CD14-positive monocyte (primary cell): ENCODE measurements around the gene PKDREJ. TPM values are rescaled to one million over a fixed set of nuclear protein-coding genes. Genes with fewer than 3 reads are reported as not detected.
A peak's percentile ranks its signal among the peaks of the same experiment; 100 is the strongest.

Experiments used
- DNase-seq, 3 donors: peaks; one replicate each; pipeline ENCODE4 v3.0.0-alpha.2; 2011 to 2022
- H2AFZ ChIP-seq: 2 replicates; pipeline ENCODE4 v1.6.0; 2012; ENCODE audit warnings: mild to moderate bottlenecking, low read depth, low read length, inconsistent platforms; ENCODE audit not compliant: insufficient read depth, poor library complexity, severe bottlenecking
- H3K27ac ChIP-seq, 2 donors: 1 replicate in 1 of 2; 2 replicates in 1 of 2; pipeline ENCODE4 v1.5.1; 2012 to 2013; ENCODE audit warnings: low read length in 2 of 2, control low read depth in 1 of 2, inconsistent platforms in 1 of 2, low read depth in 1 of 2, mild to moderate bottlenecking in 1 of 2
- H3K27me3 ChIP-seq, 2 donors: one replicate each; pipeline versions ENCODE4 v1.6.0 to v1.6.1; 2011 to 2013; ENCODE audit warnings: low read length in 2 of 2; ENCODE audit not compliant: control insufficient read depth in 2 of 2, insufficient read depth in 2 of 2
- H3K36me3 ChIP-seq, 2 donors: replicated peaks in 1 of 2; 1 replicate in 1 of 2; 2 replicates in 1 of 2; pipeline versions ENCODE4 v1.5.1 to v1.6.1; 2012 to 2013; ENCODE audit warnings: low read length in 2 of 2, control low read depth in 1 of 2, inconsistent platforms in 1 of 2, mild to moderate bottlenecking in 1 of 2; ENCODE audit not compliant: insufficient read depth in 2 of 2, control insufficient read depth in 1 of 2
- H3K4me1 ChIP-seq, 2 donors: 1 replicate in 1 of 2; 2 replicates in 1 of 2; pipeline versions ENCODE4 v1.5.1 to v1.6.1; 2012 to 2013; ENCODE audit warnings: low read length in 2 of 2, control low read depth in 1 of 2, inconsistent platforms in 1 of 2, mild to moderate bottlenecking in 1 of 2, moderate library complexity in 1 of 2; ENCODE audit not compliant: insufficient read depth in 2 of 2, control insufficient read depth in 1 of 2
- H3K4me2 ChIP-seq: replicated peaks from 2 replicates; pipeline ENCODE3; 2012; ENCODE audit warnings: low read length, moderate library complexity, mild to moderate bottlenecking; ENCODE audit not compliant: poor library complexity, severe bottlenecking; ENCODE audit errors: extremely low read depth
- H3K4me3 ChIP-seq, 3 experiments: fragments of 200-600 bp in 1 of 3; sonication (generic) in 1 of 3; replicated peaks in 1 of 3; 1 replicate in 2 of 3; 2 replicates in 1 of 3; pipeline ENCODE4 v1.5.1; 2011 to 2013; ENCODE audit warnings: low read length in 3 of 3, mild to moderate bottlenecking in 3 of 3, control low read depth in 2 of 3, low read depth in 2 of 3, inconsistent platforms in 1 of 3, moderate library complexity in 1 of 3
- H3K79me2 ChIP-seq: 2 replicates; pipeline ENCODE4 v1.6.0; 2012; ENCODE audit warnings: mild to moderate bottlenecking, control low read depth, inconsistent platforms, low read length, moderate library complexity; ENCODE audit not compliant: insufficient read depth
- H3K9ac ChIP-seq: 2 replicates; pipeline ENCODE4 v1.6.0; 2017; ENCODE audit warnings: low read length, mild to moderate bottlenecking; ENCODE audit not compliant: insufficient read depth, poor library complexity, severe bottlenecking
- H3K9me3 ChIP-seq, 2 donors: replicated peaks in 1 of 2; 1 replicate in 1 of 2; 2 replicates in 1 of 2; pipeline versions ENCODE4 v1.5.1 to v1.6.1; 2012 to 2013; ENCODE audit warnings: low read length in 2 of 2, control low read depth in 1 of 2; ENCODE audit not compliant: control insufficient read depth in 1 of 2, insufficient read depth in 1 of 2
- H4K20me1 ChIP-seq: 2 replicates; pipeline ENCODE4 v1.6.0; 2012; ENCODE audit warnings: mild to moderate bottlenecking, low read length, control low read depth, moderate library complexity; ENCODE audit not compliant: insufficient read depth
- H3K27ac Mint-ChIP-seq, 7 donors: one replicate each; pipeline ENCODE4 v1.8.0; 2020; ENCODE audit warnings: mild to moderate bottlenecking in 7 of 7, mixed read lengths in 7 of 7, moderate library complexity in 6 of 7, inconsistent platforms in 2 of 7
- H3K27me3 Mint-ChIP-seq, 3 donors: one replicate each; pipeline ENCODE4 v1.8.0; 2021 to 2022; ENCODE audit warnings: low read depth in 3 of 3, mild to moderate bottlenecking in 3 of 3, mixed read lengths in 3 of 3, moderate library complexity in 3 of 3, inconsistent platforms in 1 of 3
- H3K36me3 Mint-ChIP-seq, 2 donors: one replicate each; pipeline ENCODE4 v1.8.0; 2020; ENCODE audit warnings: mixed read lengths in 2 of 2, inconsistent platforms in 1 of 2, mild to moderate bottlenecking in 1 of 2
- H3K4me1 Mint-ChIP-seq: one replicate; pipeline ENCODE4 v1.8.0; 2020; ENCODE audit warnings: mild to moderate bottlenecking, mixed read lengths
- H3K4me3 Mint-ChIP-seq, 2 donors: one replicate each; pipeline ENCODE4 v1.8.0; 2020; ENCODE audit warnings: mild to moderate bottlenecking in 2 of 2, mixed read lengths in 2 of 2, moderate library complexity in 1 of 2
- H3K9me3 Mint-ChIP-seq, 7 donors: one replicate each; pipeline ENCODE4 v1.8.0; 2020 to 2022; ENCODE audit warnings: mixed read lengths in 7 of 7, mild to moderate bottlenecking in 6 of 7, moderate library complexity in 6 of 7, inconsistent platforms in 2 of 7
- CTCF ChIP-seq: fragments of 200-600 bp; IDR thresholded peaks from one replicate; pipeline ENCODE4 v1.8.0; 2022; ENCODE audit warnings: antibody characterized with exemption, mild to moderate bottlenecking
- whole genome bisulfite sequencing: methylation state at CpG from one replicate; pipeline ENCODE4 v1.1.5; 2013; ENCODE audit warnings: missing lambda C conversion rate; ENCODE audit not compliant: insufficient coverage; 5-methylcytosine and 5-hydroxymethylcytosine counted together
- intact Hi-C, 2 donors: fragments of 100-400 bp; cut with micrococcal nuclease; formaldehyde crosslinking; loops; one replicate each; pipeline versions ENCODE4 v1.15.0 to v1.15.1; 2023
- polyA plus RNA-seq, 3 donors: library from polyadenylated mRNA; depleted of rRNA in 1 of 3; unstranded in 2 of 3; stranded (reverse) in 1 of 3; fragments of 300-500 nt in 2 of 3; fragments of >200 nt in 1 of 3; fragmentation: Illumina TruSeq in 2 of 3; gene quantifications; 1 replicate in 2 of 3; 2 replicates in 1 of 3; pipeline ENCODE4 v1.2.3, GENCODE V29; 2012 to 2021

The PKDREJ gene
- polyA plus RNA-seq, 3 donors: not detected

- H3K27me3 Mint-ChIP-seq: no peaks in the 10 kb centered on the region
- DNase-seq: no peak
- WGBS: 98% methylated on average over 4 of the region's 8 CpGs
These were observed 9.1 kb upstream of the PKDREJ start for GRCh38 chr22:46272196-46272595.

GRCh38 chr22:46269564-46269963 is 6.4 kb upstream of the PKDREJ start:
- Histone ChIP-seq H2AFZ (no peak overlapping the region), H3K27ac (no peak overlapping the region), H3K9ac (no peak overlapping the region), H3K27me3 (no peaks in the 10 kb centered on the region), H3K36me3 (peaks cover 17 to 29% of the 10 kb centered on the region in 2 donors), H3K4me2 (no peak overlapping the region), H4K20me1 (no peaks in the 10 kb centered on the region), H3K79me2 (peaks cover 12% of the 10 kb centered on the region), H3K4me3 (no peak overlapping the region), H3K4me1 (peaks cover 10 to 23% of the 10 kb centered on the region in 2 donors), H3K9me3 (no peaks in the 10 kb centered on the region)
- Mint-ChIP-seq H3K27ac (no peak overlapping the region), H3K27me3 (peaks cover 0 to 8% (median 8%) of the 10 kb centered on the region in 3 donors), H3K4me1 (peaks cover 18% of the 10 kb centered on the region), H3K9me3 (peaks cover 5 to 11% (median 6%) of the 10 kb centered on the region in 7 donors), H3K36me3 (peaks cover 32 to 44% of the 10 kb centered on the region in 2 donors), H3K4me3 (peak overlapping the region in 1 of 2 donors; percentile 7)
- DNase-seq: no peak
- intact Hi-C loops: no loop called here
- 95% methylated on average over 11 of the region's 11 CpGs for WGBS
- no peak for TF ChIP-seq CTCF

More at GRCh38 chr22:46272196-46272595, 9.1 kb upstream of the PKDREJ start:
- Histone ChIP-seq H4K20me1 (no peaks in the 10 kb centered on the region), H3K4me3 (no peak overlapping the region), H3K9ac (no peak overlapping the region), H3K27me3 (no peaks in the 10 kb centered on the region), H3K36me3 (peaks cover 32 to 53% of the 10 kb centered on the region in 2 donors), H3K27ac (no peak overlapping the region), H3K4me1 (peaks cover 10 to 19% of the 10 kb centered on the region in 2 donors), H2AFZ (no peak overlapping the region), H3K9me3 (no peaks in the 10 kb centered on the region), H3K79me2 (peaks cover 12% of the 10 kb centered on the region), H3K4me2 (no peak overlapping the region)
- Mint-ChIP-seq H3K4me1 (peaks cover 15% of the 10 kb centered on the region), H3K9me3 (peaks cover 0 to 7% (median 0%) of the 10 kb centered on the region in 7 donors), H3K36me3 (peaks cover 53 to 65% of the 10 kb centered on the region in 2 donors), H3K4me3 (no peak overlapping the region), H3K27ac (no peak overlapping the region)
- no peak for TF ChIP-seq CTCF
- intact Hi-C loops: no loop called here
